K562 (cell line): ENCODE data around the gene CAMK2G.

Source experiments
- ELF1 ChIP-seq: fragments of 200-800 bp; sonication (Bioruptor generic); IDR thresholded peaks from 2 replicates; pipeline ENCODE4 v1.6.1; 2016; ENCODE audit warnings: missing genetic modification characterization, missing compliant biosample characterization
- EZH2 ChIP-seq: IDR thresholded peaks from 2 replicates; pipeline ENCODE4 v1.6.1; 2012; ENCODE audit warnings: low read depth, mild to moderate bottlenecking, inconsistent platforms, low read length, borderline replicate concordance
- HNRNPL ChIP-seq: fragments of 200-400 bp; formaldehyde crosslinking; IDR thresholded peaks from 2 replicates; pipeline ENCODE4 v1.6.1; 2017; ENCODE audit warnings: low read depth, mild to moderate bottlenecking, low read length
- LEF1 ChIP-seq: fragments of 450-650 bp; IDR thresholded peaks from 2 replicates; pipeline ENCODE4 v1.6.1; 2016; ENCODE audit warnings: mild to moderate bottlenecking
- MAFK ChIP-seq: IDR thresholded peaks from 2 replicates; pipeline ENCODE4 v1.6.1; 2011; ENCODE audit warnings: low read length, improper control_type of control experiment
- MTA2 ChIP-seq: fragments of 450-650 bp; IDR thresholded peaks from 2 replicates; pipeline ENCODE4 v1.6.1; 2016; ENCODE audit warnings: low read depth
- MYC ChIP-seq, 2 experiments: fragments of 250-450 bp in 1 of 2; sonication (Bioruptor Pico) in 1 of 2; IDR thresholded peaks; 2 replicates each; pipeline versions ENCODE4 v1.5.1 to v1.6.1; 2012 to 2021; ENCODE audit warnings: low read depth in 2 of 2, borderline replicate concordance in 1 of 2, improper control_type of control experiment in 1 of 2, low read length in 1 of 2, mild to moderate bottlenecking in 1 of 2, moderate library complexity in 1 of 2
- NCOR1 ChIP-seq: fragments of 450-650 bp; IDR thresholded peaks from 2 replicates; pipeline ENCODE4 v1.6.1; 2016; ENCODE audit warnings: mild to moderate bottlenecking, moderate library complexity
- TBP ChIP-seq: optimal IDR thresholded peaks from 2 replicates; pipeline ENCODE3; 2011; ENCODE audit warnings: low read depth, low read length, improper control_type of control experiment
- TSC22D4 ChIP-seq: fragments of 450-650 bp; IDR thresholded peaks from 2 replicates; pipeline ENCODE4 v1.6.1; 2016; ENCODE audit warnings: missing genetic modification characterization, missing biosample characterization, control low read depth

- TF ChIP-seq NCOR1: no peak
- TF ChIP-seq LEF1: no peak
- TF ChIP-seq MTA2: no peak
- TF ChIP-seq ELF1 (tag): no peak
- TF ChIP-seq TBP: no peak
- TF ChIP-seq MAFK: no peak
- TF ChIP-seq HNRNPL: no peak
- no peak for TF ChIP-seq TSC22D4 (tag)
- no peak for TF ChIP-seq EZH2
- no peak for TF ChIP-seq MYC (IDR thresholded peaks at IDR 0.05; ENCODE audit: low read depth, low read length)
- TF ChIP-seq MYC (CRISPR knock-in tag; IDR thresholded peaks at IDR 0.05; ENCODE audit: borderline replicate concordance, low read depth): no peak
These were observed 2.6 kb upstream of the CAMK2G start for GRCh38 chr10:73876971-73877370.
